ENCODE measurements around the gene UFD1.

Gene UFD1

DNA sequence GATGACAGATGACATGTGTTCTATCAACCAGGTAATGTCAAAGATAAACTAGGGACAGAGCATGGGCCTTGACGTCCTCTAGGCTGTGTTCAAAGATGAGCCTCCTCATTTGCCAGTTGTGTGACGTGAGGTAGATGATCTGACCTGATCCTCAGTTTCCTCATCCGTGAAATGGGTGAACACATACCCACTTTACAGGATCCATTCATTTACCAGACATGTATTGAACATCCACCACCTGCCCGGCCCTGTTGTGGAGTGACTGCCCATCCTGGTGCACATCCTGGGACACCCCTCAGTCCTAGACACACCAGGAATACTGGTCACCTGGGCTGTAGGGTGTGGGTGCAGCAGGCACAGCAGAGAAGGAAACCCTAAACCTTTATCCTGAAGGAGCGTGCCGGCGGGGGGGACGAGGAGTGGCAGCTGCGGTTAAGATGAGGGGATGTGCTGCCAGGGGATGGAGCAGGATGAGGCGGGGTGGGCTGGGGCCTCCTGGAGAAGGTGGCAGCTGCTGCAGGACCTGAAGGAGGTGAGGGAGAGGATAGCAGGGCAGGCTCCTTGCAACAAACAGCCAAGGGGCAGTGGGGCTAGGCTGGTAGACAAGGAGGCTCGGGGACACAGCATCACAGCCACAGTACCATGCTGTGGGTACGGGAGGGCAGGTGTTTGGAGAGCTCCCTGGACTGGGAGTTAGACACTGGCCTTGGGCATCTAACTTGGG, 36.8 kb upstream of the UFD1 start:
- DNase-seq: no peak

DNA sequence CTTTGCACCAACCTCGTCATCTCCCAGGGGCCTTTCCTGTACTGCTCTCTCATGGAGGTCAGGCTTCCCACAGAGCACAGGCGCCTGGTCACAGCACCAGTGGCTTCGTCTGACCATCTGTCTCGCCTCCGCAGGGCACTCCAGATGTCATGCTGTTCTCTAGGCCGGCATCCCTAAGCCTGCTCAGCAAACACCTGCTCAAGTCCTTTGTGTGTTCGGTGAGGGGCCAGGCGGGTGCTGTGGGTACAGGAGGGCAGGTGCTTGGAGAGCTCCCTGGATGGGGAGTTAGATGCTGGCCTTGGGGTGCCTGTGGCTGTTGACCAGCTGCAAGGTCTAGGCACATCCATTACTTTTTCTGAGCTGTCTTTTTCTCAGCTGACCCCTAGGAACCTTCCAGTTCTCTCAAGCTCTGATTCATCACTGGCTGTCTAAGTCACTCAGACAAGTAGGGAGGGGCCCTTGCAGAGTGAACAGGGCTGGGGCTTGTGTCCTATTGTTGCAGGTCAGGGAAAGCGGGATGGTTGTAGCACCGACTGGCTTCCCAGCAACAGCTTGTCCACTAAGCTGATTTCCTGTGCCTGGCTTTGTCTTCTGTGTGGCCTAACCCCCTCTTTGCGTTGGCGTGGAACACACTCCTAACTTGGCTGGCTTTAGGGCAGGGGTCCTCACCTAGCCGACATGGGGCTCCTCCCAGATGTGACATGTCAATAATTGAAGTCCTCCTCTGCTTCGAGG, 36.0 kb upstream of the UFD1 start:
- no peak for DNase-seq

DNA sequence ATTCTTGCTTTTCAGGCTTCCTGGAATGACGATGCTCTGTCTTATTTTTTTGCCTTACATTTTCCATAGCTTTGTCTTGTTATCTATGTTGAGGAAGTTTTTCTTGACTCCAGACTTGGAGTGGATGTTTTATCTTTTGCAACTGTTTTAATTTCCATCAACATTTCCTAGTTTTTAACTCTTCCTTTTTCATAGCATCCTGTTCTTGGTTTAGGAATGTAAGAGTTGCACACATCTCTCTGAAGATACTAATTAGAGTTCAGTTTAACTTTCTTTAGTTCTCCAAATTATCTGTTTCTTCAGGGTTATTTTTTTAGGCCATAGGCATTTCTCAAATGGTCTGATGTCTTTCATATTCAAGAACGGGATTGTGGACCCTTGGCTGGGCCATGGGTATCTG, 34.8 kb upstream of the UFD1 start:
- DNase-seq: no peak

DNA sequence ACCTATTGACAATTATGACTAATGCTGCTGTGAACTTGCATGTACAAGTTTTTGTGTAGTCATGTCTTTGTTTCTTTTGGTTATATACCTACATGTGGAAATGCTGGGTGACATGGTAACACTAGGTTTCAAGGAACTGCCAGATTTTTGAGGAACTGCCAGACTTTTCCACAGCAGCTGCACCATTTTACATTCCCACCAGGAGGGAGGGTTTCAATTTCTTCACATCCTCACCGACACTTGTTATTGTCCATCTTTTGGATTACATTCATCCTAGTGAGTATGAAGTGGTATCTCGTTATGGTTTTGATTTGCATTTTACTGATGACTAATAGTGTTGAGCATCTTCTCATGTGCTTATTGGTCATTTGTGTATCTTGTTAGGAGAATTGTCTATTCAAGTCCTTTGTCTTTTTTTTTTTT, 31.9 kb upstream of the UFD1 start:
- no peak for DNase-seq

DNA sequence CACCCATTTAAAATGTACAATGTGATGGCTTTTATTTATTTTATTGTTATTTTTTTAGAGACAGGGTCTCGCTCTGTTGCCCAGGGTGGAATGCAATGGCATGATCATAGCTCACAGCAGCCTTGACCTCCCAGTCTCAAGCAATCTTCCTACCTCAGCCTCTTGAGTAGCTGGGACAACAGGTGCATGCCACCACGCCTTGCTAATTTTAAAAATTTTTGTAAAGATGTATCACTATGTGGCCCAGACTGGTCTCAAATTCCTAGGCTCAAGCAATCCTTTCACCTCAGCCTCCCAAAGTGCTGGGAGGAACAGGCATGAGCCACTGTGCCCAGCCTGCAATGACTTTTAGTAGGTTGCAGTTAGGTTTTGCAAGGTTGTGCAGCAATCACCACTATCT, 30.9 kb upstream of the UFD1 start:
- no peak for DNase-seq

DNA sequence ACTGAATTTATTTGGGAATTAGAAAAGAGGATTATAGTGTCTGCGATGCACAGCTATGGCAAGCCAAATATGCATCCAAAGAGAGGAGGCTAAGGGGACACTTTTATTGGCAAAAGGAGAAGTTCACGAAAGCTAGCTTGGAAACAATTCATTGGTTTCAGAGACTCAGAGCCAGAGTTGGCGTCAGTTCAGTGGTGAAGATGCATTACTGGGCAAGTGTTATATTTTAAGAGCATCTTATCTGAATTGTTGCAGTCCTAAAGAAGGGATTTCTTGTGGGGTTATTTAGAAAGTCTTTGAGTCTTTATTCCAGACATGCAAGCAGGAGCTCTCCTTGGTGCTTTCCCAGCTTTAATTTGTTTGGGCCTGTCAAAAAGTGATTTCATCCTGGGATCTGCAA, 30.2 kb upstream of the UFD1 start:
- DNase-seq: no peak

DNA sequence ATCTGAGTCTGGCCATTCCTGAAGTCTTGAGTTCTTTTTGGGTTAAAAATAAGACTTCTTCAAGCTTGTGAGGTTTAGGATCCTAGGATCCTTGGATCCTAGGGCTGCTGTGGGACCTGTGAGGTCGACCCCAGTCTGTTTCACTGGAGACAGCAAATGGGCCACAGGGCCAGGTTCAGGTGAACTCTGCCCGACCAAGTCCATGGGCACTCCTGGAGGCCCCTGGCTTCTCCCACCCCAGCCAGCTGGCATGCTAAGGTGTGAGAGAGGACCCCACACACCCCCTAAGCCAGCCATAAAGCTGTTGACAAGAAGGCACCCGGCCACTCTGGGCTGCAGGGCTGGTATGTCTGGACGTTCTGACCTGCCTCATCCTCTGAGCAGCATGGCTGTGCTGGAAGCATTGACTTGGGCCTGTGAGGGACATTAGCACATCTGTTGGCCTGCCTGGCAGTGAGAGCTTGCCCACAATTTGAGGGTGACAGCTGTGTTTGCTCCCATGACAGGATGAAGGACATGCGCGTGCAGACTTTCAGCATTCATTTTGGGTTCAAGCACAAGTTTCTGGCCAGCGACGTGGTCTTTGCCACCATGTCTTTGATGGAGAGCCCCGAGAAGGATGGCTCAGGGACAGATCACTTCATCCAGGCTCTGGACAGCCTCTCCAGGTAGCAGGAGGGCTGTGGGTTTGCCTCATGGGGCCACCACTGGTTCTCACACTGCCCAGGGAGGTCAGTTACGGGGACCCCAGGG, 29.2 kb upstream of the UFD1 start:
- DNase-seq: no peak

DNA sequence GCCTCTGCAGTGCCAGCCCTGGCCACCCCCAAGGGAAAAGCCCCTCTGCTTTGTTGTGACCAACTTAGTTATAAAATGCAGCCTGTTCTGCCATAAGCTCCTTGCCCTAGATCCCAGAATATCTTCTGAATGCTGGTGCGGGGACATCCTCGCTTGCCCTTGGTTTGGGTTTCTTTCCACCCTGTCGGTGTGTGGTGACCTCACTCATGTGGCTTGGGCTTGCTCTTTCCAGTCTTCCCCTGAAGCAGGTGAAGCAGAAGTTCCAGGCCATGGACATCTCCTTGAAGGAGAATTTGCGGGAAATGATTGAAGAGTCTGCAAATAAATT, 28.5 kb upstream of the UFD1 start:
- no peak for DNase-seq

DNA sequence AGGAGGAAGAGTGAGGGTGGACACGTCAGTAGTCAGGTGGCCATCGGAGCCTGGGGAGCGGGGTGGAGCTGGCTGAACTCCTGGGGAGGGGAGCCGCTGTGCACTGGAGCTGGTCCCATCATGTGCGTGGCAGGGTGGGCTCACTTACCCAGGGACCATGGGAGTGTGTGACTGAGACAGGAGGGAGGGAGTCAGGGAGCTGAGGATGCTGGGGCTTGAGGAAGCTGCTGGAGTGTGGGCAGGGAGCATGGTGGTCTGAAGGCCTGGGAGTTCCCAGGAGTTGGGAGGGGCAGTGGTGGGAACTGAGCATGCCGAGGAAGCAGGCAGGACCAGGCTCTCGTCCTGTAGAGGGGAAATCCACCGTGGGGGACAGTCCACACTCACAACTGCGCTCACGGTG, 27.2 kb upstream of the UFD1 start:
- no peak for DNase-seq

DNA sequence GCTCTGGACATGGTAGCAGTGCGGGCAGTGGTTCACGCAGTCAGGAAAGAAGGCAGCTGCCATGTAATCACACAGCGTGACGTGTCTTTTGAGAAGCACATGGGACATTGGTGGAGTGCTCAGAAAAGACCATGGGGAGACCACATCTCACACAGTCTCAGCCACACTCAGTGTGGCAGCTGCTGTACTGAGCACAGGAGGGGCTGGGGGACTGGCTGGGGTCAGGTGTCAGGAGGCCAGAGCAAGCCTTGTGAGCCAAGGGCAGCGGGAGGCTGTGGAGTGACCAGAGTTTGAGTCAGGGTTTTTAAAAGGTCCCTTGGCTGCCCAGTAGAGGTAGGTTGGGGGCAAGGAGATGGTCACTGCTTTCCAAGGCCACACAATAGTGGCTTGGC, 26.7 kb upstream of the UFD1 start:
- DNase-seq: no peak

DNA sequence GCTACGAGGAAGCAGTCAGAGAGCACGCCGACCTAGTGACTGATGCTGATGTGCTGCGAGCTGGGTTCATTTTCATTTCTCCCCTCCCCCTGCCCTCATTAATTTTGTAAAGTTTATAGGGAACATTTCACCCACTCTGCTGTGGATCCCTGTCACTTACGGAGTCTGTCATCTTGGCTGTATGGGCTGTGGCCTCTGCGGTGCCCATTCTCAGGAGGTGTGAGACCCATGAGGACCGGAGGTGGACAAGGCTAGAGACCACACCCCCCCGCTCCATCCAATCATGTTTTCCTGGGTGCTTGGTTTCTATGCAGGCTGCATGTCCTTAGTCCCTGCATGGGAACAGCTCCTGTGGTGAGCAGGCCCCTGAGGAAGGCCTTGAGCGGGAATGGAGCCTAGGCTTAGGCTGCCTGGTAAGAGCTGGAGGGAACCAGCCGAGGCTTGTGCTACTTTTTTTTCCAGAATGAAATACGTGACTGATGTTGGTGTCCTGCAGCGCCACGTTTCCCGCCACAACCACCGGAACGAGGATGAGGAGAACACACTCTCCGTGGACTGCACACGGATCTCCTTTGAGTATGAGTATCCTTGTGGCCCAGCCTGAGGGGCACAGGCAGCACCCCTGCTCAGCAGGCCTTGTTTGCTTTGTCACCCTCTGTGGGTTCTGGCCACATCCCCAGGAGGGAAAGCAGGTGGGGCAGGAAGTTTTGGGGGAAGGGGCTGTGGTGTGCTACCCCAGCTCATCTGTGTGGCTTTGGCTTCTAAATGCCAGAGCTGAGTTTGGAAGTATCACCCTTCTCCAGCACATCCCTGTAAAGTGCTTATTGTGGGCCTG, 26.1 kb upstream of the UFD1 start:
- DNase-seq: no peak

DNA sequence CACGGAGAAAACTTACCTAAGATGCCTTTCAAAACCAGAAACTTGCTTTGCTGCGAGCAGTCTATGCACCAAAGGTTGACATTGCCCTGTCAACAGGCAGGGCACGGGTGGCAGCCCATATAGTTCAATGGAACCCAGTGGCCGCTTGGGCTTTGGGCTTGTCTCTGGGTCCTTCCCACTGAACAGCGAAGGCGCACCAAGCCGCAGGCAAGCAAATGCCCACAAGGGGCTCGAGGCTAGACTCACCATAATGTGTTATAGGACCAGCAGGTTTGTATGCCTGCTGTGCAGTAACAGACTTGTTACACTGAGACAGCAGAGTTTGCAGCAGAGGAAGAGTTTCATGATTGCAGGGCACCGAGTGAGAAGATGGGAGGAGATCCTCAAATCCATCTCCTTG, 24.9 kb upstream of the UFD1 start:
- DNase-seq: no peak

DNA sequence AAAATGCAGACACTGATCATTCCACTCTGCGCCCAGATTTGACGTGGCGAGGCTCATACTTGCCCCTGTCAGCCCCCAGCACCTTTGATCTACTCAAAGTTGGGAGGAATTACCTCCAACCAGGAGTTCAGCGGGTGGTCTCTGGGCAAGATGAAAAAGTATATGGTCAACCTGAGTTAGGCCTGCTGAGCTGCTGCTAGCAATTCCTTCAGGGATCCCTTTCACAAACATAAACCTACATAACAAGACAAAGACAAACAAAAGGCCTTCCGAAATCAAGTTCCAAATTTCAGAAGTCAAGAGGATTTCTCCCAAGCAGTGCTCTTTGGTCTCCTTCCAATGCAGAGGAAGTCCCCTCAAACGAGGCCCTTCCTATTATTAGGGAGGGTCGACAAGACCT, 24.4 kb upstream of the UFD1 start:
- no peak for DNase-seq

DNA sequence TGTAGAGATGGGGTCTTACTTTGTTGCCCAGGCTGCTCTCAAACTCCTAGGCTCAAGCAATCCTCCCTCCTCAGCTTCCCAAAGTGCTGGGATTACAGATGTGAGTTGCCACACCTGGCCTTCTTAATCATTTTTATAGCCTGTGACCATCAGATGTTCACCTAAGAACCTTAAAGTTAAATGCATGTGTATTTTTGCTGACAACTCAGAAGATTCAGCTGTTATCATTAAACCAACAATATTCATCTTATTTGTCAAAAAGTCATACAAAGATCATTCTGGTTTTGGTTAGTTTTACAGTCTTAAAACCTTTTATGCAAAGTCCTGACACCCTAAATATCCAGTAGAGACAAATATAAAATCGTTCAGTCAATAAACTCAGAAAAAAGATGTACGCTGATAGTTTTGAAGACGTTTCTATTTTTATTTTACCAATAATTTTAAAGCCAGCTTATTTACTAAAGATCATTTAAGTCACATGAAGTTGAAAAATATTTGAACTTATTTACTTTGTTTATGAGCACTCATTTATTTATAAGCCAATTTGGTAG, 23.0 kb upstream of the UFD1 start:
- DNase-seq: no peak

DNA sequence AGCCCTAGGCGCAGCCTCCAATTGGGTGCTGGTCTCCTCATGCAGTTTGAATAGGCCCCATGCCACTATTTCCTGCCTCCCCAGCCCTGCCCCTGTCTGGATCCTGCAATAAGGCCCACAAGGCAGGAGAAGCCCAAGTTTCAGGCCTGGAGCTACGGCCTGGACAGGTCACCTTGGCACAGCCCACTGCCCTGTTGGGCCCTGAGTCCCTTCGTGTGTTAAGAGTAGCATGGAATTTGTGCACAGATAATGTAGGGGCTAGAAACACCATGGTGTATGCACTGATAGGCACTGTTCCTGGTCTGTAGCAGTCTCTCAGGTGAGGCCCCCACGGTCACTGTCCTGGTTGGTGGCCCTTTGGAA, 20.9 kb upstream of the UFD1 start:
- DNase-seq: no peak

DNA sequence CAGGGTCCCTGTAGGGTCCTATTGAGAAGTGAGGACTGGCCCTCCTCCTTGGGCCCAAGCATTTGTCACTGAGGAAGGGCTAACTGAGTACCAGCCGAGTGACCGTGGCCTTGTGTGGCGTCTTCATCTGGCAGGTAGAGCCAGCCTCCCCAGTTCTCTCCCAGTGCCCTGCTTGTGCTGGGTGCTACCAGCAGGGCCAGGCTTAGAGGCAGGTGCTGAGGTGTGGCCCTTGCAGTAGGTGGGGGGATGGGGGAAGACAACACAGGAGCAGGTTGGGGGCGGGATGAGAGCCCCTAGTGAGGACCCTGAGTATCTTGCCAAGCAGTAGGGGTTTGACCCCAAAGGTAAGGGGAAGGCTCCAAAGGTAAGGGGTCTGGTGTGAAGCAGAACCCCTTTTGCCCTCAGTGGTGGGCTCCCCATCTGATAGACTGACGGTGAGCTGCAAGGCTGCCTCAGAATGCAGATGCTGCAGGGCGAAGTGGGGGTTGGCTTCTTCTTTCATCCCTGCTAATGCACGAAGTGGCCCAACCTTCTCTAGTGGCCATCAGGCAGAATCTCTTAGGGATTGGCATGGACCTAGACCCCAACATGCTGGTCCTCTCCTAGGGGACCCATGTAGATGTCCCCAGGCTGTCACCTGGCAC, 20.4 kb upstream of the UFD1 start:
- DNase-seq: no peak

DNA sequence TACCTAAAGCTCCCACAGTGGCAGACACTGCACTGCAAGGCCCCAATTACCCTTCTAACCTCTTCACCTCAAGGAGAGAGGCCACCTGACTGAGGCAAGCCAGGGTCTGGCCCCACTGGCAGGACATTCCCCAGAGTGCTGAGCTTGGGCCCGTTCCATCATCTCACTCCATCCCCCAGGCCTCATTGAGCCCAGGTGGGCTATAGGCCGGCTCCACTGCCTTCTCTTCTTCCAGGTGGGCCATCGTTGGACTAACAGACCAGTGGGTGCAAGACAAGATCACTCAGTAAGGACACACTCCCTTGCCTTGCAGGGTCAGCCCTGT, 19.8 kb upstream of the UFD1 start:
- DNase-seq: no peak

DNA sequence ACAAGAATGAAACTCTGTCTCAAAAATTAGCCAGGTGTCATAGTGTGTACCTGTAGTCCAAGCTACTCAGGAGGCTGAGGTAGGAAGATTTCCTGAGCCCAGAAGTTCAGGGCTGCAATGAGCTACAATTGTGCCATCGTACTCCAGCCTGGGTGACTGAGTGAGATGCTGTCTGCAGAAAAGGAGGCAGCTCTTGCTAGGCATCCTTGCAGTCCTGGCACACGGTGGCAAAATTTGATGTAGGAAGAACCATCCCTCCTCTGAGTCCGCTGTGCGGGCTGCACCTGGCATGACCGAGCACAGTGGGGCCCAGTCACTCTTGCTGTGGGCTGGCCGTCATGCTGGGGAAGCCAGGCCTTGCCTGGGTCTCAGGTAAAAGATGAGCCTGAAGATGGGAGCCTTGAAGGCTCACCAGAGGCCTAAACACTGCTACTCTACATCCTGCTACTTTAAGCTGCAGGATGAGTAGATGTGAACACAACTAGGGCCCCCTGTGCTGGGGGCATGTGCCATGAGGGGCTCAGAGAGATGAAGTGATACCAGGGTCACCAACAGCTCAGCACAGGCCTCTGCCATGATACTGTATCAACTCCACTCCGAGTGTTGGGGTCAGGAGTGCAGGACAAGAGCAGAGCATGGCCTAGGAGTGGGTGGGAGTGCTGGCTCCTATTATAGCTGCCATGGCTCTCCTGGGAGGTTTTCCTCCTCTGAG, 19.3 kb upstream of the UFD1 start:
- DNase-seq: no peak

DNA sequence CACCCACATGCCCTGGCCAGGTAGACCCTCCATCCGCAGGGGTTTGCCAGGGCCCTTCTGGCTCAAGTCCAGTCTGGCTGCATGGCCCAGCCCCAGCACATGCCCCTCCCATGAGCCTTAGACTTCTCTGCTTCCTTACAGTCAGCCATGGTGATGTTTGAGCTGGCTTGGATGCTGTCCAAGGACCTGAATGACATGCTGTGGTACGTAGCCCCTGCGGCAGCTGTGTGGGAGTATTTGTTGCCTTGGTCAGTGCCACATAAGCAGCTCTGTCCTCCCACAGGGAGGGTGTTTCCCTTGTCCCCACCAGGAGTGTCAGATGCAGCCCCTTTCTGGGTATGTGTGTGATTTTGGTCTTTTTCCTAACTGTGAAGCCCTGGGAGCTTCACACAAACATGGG, 18.3 kb upstream of the UFD1 start:
- DNase-seq: no peak

DNA sequence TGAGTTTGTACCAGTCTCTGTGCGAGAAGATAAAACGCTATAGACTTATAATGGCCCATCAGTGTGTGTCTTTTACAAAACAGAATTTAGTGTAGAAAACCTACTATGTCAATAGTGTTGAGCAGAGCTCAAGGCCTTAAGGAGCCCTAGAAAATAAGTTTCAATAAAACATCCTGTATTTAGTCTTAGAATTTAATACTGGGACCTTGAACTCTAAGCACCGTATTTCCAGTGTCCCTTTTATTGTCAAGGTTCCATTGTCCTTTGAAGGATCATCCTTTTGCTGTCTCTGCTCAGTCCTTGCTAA, 17.3 kb upstream of the UFD1 start:
- DNase-seq: no peak

DNA sequence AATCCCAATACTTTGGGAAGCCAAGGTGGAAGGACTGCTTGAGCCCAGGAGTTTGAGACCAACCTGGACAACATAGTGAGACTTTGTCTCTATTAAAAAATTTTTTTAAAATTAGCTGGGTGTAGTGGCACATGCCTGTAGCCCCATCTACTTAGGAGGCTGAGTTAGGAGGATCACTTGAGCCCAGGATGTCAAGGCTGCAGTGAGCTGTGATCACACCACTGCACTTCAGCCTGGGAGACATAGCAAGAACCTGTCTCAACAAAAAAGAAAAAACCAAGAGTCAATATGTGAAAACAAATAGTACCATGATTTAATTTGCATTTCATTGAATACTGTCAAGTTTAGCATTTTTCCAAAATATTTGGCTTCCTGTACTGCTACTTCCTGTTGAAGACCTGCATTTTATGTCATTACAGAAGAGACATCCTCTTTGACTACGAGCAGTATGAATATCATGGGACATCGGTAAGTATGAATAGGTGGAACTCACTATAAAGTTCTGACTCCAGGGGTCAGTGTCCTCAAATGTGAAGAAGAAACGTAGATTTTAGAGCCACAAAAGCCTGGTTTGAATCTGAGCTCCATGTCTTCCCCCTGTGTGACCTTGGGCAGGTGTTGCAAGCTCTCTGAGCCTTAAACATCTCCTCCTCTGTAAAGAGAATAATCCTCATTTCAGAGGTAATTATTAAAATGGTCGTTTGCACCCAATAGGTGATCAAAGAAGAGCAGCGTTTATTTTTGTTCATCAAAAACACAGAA, 16.8 kb upstream of the UFD1 start:
- no peak for DNase-seq
